Medulla oblongata (tissue), 1 donor: ENCODE measurements around the gene ANKDD1A.

Experiments
- DNase-seq: peaks from one replicate; pipeline ENCODE4 v3.0.0-alpha.2; 2015; ENCODE audit errors: extremely low spot score

Gene ANKDD1A

GRCh38 chr15:64923546-64923945, 11.8 kb downstream of the ANKDD1A start:
- DNase-seq = no peak

GRCh38 chr15:64925335-64926330, 13.9 kb downstream of the ANKDD1A start:
- no peak for DNase-seq

DNA sequence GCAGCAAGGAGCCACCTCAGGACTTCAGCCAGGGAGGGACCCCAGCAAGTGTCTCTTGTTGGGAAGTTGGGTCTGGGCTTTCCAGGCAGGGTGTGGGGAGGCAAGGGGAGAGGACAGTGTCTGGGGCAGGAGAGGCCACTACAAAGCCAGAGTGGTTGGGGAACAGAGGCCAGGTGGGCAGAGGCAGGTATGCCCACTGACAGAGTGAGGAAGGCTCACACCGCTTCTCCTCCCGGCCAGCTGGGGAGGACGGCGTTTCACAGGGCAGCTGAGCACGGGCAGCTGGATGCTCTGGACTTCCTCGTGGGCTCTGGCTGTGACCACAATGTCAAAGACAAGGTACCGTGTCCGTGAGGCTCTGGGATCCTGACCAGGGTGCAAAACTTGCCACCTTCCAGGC, 15.0 kb downstream of the ANKDD1A start:
- no peak for DNase-seq

- DNase-seq = no peak
Observed at GRCh38 chr15:64928626-64929220, 17.0 kb downstream of the ANKDD1A start.

DNA sequence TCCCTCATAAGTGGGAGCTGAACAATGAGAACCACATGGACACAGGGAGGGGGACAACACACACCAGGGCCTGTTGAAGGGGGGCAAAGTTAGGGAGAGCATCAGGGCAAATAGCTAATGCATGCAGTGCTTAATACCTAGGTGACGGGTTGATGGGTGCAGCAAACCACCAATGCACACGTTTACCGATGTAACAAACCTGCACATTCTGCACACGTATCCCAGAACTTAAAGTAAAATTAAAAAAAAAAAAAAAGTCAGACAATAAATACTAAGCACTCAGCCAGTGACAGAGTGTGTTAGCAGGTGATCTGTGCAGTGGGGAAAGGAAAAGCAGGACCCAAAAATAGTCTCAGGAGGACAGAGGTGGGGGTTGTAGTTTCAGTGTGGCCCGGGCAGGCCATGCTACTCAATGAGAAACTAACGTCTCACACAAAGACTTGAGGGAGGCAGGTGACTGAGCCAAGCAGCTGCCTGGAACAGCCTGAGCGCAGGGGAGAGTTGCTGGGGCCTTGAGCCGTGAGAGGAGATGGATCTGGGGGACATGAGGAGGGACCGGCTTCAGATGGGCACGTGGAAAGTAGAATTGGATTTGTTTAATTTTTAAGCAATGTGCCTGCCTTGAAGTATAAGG, 18.4 kb downstream of the ANKDD1A start:
- DNase-seq = no peak

- DNase-seq = no peak
Observed at GRCh38 chr15:64930778-64931371, 19.2 kb downstream of the ANKDD1A start.

- DNase-seq = no peak
Observed at GRCh38 chr15:64931381-64931780, 19.7 kb downstream of the ANKDD1A start.

DNA sequence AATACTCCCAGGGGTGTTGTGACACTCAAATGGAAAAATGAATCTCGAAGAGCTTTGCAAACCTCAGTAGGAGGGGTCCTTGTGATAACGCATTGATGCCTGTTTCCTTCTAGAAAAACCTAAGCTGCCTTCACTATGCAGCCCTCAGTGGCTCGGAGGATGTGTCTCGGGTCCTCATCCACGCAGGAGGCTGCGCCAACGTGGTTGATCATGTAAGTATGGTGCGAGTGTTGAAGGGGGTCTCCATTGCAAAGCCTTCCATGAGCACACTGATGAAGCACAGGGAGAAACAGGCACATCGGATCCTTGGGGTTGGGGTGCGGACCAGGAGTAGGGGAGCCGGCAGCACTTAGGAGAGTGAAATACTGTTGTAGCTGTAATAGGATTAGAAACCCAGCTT, 22.3 kb downstream of the ANKDD1A start:
- no peak for DNase-seq

DNA sequence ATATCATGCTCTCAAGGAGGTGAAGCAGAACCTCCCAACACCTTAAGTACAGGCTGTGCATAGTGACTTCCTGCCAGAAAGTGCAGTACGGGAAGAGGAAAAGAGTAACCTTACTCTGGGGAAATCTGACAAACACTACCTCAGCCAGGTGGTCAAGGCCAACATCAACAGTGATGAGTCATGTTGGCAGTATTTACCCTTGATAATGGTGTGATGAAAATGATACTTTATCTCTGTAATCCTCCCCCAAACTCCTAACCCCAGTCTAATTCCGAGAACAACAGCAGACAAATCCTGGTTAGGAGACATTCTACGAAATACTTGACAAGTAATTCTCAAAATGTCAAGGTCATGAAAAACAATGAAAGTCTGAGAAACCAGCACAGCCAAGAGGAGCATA, 26.5 kb downstream of the ANKDD1A start:
- no peak for DNase-seq

DNA sequence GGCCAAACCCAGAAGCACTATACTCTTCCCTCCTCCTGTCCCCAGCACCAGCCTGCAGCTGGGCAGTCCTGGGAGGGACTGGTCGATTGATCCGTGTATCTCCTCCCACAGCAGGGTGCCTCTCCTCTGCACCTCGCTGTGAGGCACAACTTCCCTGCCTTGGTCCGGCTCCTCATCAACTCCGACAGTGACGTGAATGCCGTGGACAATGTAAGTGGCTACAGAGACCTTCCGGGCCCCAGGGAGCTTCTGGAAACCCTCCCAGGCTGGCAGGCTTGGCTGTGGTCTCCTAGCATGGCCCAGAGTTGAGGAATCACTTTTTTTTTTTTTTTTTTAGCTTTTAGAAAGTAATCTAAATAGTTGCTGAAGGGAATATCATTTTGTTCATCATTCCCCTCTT, 30.7 kb downstream of the ANKDD1A start:
- no peak for DNase-seq

GRCh38 chr15:64943512-64944225, 32.0 kb downstream of the ANKDD1A start:
- DNase-seq = no peak

- no peak for DNase-seq
Observed at GRCh38 chr15:64944961-64945360, 33.3 kb downstream of the ANKDD1A start.

DNA sequence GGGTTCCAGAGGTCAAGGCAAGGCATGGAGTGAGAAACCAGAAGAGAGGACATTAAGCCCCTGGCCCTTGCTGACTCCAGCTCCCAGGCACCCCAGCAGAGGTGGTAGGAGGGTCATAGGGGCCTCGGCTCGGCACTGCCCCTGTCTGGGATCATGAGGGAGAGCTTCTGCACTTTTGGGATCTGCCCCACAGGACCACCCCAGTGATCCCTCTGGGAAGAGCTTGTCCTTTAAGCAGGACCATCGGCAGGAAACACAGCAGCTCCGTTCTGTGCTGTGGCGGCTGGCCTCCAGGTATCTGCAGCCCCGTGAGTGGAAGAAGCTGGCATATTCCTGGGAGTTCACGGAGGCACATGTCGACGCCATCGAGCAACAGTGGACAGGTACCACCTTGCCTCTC, 35.5 kb downstream of the ANKDD1A start:
- DNase-seq = no peak

DNA sequence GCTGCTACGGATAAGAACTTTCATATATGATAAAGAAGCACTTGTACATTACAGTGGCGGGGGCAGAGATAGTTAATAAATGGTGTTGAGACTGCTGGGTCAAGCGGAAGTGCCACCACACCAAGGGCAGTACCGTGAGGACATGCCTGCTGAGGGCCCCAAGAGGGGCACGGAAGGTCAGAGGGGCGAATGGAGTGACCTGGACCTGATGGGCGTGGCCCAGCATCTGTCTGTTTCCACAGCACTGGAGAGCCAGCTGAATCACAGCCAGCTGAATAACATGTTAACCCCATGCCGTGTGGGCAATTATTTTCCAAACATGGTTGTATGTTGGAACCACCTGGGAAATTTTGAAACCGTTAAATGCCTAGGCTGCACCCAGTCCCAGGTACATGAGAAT, 37.2 kb downstream of the ANKDD1A start:
- no peak for DNase-seq

DNA sequence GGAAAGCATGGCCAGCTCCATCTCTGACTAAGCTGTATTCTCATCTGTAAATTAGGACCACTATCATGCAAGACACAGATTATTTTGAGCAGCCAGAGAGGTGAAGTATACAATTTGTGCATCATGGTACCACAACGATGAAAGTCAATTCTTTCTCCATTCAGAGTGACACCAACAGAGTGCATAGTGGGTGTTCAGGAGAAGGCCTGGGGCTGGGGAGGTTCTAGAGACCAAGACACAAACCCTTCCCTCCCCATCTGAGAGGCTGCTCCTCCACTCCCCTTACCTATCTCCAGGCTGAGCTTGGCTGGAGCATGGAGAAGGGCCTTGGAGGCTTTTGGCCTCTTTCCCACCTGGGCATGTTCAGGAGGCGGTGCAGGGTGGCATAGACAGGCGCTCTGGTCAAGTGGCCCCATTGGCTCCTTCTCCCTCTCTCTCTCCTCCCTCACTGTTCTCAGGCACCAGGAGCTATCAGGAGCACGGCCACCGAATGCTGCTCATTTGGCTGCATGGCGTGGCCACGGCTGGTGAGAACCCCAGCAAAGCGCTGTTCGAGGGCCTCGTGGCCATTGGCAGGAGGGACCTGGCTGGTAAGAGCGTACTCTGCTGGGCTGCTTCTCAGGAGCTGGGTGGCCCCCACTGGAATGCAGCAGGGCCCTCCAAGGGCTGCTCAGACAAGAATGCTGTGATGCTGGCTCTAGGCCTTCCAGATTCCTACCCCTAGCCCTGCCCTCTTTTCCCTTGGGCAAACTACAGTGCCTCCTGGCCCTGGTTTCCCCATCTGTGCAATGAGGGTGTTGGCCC, 37.9 kb downstream of the ANKDD1A start:
- no peak for DNase-seq

- no peak for DNase-seq
Observed at GRCh38 chr15:64950888-64951287, 39.2 kb downstream of the ANKDD1A start.

GRCh38 chr15:64951777-64952418, 40.2 kb downstream of the ANKDD1A start:
- no peak for DNase-seq

GRCh38 chr15:64954395-64954794, 42.7 kb downstream of the ANKDD1A start:
- DNase-seq = no peak

DNA sequence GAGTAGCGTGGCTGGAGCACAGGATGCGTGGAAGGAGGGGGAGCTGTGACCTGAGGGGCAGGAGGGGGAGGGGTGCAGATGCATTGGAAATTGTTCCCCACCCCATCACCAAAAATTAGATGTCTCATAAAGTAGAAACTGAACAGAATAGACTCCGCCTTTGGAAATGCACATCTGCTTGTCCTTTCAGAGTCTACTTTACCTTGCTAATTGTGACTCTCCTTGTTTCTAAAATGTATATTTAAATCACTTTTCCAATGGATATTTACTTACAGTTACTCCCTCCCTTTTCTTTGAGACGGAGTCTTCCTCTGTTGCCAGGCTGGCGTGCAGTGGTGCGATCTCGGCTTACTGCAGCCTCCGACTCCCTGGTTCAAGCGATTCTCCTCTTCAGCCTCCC, 47.4 kb downstream of the ANKDD1A start:
- no peak for DNase-seq

DNA sequence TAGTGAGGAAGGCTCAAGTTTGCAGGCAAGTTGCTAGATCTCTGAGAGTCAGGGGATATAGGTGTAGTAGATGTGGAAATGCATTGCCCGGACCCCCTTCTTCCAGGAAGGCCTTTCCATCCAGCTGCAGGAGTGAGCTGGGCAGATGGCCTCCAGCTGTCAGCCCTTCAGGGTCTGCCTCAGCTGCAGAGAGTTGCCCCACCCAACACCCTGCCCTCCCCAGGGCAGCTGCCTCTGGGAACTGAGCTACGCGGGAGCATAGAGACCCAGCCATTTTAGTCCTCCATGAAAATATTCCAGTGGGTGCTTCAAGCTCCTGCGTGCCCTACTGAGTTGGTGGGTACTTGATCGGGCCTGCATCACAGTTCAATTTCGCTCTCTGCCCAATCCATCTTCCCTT, 48.5 kb downstream of the ANKDD1A start:
- no peak for DNase-seq
